ENCODE data around the gene NBPF10.
"Not testable (repeated sequence)": the region's sequence is repeated elsewhere in the genome, so short reads cannot be mapped to it uniquely, and the experiment has no call there.

The NBPF10 gene

GRCh38 chr1:146144465-146144864 is at the start of gene NBPF10:
Gene NBPF10 (minus strand): TSS chr1:146144804. CDS start chr1:146144769, 35 bp downstream.
- DNase-seq: not testable (repeated sequence)

- DNase-seq: not testable (repeated sequence)
Observed at GRCh38 chr1:146174531-146174930, 29.9 kb upstream of the NBPF10 start.

- DNase-seq: not testable (repeated sequence)
Observed at GRCh38 chr1:146167740-146168139, 23.1 kb upstream of the NBPF10 start.

- not testable (repeated sequence) for DNase-seq
Observed at GRCh38 chr1:146167273-146167672, 22.7 kb upstream of the NBPF10 start.
